HG02623 (cell line): ENCODE data around the gene CYB5D1.

Experiments
- ATAC-seq: cut with Tn5 transposase; IDR thresholded peaks from one replicate; pipeline ENCODE4 v1.9.1; 2021; ENCODE audit warnings: moderate library complexity; ENCODE audit not compliant: unreplicated experiment

Gene CYB5D1

DNA sequence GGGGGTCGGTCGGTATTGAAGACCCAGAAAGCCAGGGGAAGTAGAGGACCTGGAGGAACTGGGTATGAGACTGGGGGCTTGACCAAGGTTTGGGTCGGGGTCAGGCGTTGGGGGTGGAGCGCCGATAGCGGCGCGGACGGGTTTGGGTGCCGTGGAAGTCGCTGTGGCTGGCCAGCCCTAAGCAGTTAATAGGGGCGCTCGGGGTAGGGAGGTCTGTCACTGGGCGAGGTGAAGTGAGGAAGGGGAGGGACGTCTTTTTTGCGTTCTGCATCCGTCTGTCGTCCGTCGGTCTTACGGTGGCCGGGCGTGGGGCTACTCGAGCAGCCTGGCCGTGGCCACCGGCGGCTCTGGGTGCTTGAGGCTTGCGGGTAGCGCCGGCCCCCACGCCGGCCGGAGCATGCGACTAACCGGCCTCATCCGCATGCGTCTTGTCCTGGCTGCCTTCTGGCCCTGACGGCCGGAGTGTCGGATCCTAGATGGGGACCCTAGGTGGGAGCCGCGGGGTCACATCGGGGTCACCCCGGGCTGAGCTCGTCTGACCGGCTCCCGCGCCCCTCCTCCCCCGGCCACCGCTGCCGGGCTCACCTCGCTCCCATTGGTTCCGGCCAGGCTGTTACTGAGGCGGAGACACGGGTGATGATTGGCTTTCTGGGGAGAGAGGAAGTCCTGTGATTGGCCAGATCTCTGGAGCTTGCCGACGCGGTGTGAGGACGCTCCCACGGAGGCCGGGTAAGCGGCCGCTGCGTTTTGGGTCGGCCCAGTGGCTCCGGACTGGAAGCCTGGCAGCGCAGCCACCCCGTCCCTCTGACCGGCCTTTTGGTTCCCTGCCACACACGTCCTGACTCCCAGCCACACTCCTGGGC is 13.3 kb upstream of the CYB5D1 start:
- peak; percentile 46 for ATAC-seq

DNA sequence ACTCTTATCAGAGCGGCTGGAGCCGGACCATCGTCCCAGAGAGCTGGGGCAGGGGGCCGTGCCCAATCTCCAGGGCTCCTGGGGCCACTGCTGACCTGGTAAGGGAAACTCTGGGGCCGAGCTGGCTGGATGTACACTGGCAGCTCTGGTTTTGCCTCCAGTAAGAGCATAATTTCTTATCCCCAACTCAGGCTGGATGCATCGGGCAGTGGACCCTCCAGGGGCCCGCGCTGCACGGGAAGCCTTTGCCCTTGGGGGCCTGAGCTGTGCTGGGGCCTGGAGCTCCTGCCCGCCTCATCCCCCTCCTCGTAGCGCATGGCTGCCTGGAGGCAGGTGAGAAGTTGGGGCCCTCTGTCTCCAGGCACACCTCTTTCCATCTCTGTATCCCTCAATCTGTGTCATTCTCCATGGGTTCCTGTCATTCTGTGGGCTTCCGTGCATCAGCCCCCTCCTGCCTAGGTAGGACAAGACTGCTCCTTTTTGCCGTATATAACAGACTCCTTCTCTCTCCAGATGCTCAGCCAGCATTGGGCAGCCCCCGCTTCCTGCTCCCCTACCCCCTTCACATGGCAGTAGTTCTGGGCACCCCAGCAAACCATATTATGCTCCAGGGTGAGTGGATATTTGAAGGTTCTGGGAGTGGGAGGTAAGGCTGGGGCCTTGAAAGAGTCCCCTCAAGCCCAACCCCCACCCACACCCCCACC is 12.3 kb upstream of the CYB5D1 start:
- no peak for ATAC-seq

DNA sequence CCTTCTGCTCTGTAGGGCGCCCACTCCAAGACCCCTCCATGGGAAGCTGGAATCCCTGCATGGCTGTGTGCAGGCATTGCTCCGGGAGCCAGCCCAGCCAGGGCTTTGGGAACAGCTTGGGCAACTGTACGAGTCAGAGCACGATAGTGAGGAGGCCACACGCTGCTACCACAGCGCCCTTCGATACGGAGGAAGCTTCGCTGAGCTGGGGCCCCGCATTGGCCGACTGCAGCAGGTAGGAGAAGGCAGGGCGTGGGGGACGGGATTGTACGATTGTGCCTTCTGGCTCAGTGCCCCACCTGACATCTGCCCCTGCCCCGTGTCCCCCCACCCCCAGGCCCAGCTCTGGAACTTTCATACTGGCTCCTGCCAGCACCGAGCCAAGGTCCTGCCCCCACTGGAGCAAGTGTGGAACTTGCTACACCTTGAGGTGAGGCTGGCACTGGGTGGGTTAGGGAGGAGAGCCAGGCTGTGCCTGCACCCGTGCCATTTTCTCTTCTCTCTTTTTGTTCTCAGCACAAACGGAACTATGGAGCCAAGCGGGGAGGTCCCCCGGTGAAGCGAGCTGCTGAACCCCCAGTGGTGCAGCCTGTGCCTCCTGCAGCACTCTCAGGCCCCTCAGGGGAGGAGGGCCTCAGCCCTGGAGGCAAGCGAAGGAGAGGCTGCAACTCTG is 11.6 kb upstream of the CYB5D1 start:
- no peak for ATAC-seq

DNA sequence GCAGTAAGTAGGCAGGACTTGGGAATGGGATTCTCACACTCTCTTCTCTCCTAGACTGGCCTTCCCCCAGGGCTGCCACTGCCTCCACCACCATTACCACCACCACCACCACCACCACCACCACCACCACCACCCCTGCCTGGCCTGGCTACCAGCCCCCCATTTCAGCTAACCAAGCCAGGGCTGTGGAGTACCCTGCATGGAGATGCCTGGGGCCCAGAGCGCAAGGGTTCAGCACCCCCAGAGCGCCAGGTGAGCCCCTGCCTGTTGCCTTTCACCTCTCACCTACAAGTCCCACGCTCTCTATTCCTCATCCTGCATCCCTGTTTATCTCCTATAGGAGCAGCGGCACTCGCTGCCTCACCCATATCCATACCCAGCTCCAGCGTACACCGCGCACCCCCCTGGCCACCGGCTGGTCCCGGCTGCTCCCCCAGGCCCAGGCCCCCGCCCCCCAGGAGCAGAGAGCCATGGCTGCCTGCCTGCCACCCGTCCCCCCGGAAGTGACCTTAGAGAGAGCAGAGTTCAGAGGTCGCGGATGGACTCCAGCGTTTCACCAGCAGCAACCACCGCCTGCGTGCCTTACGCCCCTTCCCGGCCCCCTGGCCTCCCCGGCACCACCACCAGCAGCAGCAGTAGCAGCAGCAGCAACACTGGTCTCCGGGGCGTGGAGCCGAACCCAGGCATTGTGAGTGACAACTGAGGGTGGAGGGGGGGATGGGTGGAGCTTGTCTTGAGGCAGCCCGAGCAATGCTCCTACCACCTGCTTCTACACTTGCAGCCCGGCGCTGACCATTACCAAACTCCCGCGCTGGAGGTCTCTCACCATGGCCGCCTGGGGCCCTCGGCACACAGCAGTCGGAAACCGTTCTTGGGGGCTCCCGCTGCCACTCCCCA is 10.8 kb upstream of the CYB5D1 start:
- ATAC-seq: no peak

DNA sequence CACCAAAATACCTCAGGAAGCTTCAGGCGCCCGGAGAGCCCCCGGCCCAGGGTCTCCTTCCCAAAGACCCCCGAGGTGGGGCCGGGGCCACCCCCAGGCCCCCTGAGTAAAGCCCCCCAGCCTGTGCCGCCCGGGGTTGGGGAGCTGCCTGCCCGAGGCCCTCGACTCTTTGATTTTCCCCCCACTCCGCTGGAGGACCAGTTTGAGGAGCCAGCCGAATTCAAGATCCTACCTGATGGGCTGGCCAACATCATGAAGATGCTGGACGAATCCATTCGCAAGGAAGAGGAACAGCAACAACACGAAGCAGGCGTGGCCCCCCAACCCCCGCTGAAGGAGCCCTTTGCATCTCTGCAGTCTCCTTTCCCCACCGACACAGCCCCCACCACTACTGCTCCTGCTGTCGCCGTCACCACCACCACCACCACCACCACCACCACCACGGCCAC is 9.6 kb upstream of the CYB5D1 start:
- ATAC-seq: no peak

DNA sequence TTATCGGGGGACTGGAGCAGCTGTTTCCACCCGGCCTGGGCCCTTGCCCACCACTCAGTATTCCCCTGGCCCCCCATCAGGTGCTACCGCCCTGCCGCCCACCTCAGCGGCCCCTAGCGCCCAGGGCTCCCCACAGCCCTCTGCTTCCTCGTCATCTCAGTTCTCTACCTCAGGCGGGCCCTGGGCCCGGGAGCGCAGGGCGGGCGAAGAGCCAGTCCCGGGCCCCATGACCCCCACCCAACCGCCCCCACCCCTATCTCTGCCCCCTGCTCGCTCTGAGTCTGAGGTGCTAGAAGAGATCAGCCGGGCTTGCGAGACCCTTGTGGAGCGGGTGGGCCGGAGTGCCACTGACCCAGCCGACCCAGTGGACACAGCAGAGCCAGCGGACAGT is 9.1 kb upstream of the CYB5D1 start:
- ATAC-seq: no peak

DNA sequence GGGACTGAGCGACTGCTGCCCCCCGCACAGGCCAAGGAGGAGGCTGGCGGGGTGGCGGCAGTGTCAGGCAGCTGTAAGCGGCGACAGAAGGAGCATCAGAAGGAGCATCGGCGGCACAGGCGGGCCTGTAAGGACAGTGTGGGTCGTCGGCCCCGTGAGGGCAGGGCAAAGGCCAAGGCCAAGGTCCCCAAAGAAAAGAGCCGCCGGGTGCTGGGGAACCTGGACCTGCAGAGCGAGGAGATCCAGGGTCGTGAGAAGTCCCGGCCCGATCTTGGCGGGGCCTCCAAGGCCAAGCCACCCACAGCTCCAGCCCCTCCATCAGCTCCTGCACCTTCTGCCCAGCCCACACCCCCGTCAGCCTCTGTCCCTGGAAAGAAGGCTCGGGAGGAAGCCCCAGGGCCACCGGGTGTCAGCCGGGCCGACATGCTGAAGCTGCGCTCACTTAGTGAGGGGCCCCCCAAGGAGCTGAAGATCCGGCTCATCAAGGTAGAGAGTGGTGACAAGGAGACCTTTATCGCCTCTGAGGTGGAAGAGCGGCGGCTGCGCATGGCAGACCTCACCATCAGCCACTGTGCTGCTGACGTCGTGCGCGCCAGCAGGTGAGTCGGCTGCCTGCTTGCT is 8.6 kb upstream of the CYB5D1 start:
- ATAC-seq: no peak

DNA sequence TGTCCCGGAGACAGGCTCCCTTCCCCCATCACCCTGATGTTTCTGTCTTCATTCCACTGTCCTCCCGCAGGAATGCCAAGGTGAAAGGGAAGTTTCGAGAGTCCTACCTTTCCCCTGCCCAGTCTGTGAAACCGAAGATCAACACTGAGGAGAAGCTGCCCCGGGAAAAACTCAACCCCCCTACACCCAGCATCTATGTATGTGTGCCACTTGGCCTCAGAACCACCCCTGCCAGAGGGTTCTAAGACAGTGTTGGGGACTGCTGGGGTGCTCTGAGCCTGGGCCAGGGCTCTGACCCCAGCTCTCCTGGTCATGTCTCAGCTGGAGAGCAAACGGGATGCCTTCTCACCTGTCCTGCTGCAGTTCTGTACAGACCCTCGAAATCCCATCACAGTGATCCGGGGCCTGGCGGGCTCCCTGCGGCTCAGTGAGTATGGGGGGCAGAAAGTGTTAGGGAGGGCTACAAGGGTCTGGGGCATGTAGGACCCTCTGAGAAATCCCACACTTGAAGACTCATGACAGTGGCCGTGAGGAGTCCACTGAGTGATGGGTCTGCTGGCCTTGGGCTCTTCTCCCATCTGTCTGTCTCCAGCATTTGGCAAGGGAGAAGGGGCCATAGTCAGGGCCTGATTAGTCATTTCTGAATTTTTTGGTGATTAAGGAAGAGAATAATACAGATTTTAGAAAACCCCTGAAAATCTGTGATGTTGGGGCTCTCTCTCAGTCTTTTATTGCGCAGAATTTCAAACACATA is 7.9 kb upstream of the CYB5D1 start:
- ATAC-seq: no peak

DNA sequence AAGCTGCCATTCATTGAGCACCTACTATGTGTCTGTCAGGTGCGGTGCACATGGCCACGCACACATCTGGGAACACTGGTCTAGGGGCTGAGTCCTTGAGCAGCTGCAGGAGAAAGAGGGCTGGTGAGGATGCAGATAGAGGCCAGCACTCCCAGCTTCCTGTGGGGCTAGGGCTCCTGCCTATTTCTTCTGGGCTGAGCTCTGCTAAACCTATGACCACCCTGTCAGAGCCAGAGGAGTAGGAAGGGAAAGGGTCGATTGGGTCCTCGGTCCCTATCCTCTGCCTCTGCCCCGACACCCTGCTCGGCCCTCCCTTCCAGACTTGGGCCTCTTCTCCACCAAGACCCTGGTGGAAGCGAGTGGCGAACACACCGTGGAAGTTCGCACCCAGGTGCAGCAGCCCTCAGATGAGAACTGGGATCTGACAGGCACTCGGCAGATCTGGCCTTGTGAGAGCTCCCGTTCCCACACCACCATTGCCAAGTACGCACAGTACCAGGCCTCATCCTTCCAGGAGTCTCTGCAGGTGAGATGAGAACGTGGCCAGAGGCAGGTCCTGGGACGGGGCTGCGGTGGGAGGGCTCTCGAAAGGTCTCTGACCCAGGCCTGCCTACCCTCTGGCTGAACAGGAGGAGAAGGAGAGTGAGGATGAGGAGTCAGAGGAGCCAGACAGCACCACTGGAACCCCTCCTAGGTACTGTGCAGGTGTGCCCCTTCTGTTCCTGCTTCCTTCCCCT is 6.9 kb upstream of the CYB5D1 start:
- no peak for ATAC-seq

DNA sequence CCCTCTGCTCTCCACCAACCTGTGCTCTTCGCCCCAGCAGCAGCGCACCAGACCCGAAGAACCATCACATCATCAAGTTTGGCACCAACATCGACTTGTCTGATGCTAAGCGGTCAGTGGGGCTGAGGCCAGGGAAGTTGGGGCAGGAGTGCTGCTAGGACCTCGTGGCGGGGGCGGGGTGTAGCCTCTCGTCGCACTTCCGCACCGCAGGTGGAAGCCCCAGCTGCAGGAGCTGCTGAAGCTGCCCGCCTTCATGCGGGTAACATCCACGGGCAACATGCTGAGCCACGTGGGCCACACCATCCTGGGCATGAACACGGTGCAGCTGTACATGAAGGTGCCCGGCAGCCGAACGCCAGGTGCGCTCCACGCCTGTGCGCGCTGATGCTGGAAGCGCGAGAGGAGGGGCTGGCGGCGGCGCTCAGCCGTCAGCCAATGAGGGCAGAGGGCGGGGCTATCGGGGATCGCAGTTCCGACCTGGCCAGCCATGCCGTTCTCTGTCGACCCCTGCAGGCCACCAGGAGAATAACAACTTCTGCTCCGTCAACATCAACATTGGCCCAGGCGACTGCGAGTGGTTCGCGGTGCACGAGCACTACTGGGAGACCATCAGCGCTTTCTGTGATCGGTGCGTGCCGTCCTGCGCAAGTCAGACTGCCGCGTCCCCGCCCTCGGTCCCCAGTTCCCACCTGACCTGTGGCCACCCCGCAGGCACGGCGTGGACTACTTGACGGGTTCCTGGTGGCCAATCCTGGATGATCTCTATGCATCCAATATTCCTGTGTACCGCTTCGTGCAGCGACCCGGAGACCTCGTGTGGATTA is 6.2 kb upstream of the CYB5D1 start:
- ATAC-seq: peak; percentile 75

DNA sequence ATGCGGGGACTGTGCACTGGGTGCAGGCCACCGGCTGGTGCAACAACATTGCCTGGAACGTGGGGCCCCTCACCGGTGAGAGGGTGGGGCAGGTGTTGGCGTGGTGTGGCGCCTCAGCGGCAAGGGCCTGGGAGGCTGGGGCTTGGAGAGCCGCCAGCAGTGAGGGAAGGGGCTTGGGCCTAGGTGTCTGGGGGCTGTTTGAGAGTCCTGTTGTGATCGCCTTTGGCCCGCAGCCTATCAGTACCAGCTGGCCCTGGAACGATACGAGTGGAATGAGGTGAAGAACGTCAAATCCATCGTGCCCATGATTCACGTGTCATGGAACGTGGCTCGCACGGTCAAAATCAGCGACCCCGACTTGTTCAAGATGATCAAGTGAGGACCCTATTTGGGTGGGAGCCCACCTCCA is 5.5 kb upstream of the CYB5D1 start:
- ATAC-seq: no peak

DNA sequence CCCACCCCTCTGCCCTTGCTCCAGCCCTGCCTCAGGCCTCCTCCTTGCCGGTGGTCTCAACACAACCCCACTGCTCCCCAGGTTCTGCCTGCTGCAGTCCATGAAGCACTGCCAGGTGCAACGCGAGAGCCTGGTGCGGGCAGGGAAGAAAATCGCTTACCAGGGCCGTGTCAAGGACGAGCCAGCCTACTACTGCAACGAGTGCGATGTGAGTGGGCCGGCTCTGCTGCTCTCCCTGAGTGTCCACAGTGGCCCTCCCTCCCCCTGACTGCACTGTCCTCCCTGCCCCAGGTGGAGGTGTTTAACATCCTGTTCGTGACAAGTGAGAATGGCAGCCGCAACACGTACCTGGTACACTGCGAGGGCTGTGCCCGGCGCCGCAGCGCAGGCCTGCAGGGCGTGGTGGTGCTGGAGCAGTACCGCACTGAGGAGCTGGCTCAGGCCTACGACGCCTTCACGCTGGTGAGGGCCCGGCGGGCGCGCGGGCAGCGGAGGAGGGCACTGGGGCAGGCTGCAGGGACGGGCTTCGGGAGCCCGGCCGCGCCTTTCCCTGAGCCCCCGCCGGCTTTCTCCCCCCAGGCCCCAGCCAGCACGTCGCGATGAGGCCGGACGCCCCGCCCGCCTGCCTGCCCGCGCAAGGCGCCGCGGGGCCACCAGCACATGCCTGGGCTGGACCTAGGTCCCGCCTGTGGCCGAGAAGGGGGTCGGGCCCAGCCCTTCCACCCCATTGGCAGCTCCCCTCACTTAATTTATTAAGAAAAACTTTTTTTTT is 4.7 kb upstream of the CYB5D1 start:
- ATAC-seq: no peak

DNA sequence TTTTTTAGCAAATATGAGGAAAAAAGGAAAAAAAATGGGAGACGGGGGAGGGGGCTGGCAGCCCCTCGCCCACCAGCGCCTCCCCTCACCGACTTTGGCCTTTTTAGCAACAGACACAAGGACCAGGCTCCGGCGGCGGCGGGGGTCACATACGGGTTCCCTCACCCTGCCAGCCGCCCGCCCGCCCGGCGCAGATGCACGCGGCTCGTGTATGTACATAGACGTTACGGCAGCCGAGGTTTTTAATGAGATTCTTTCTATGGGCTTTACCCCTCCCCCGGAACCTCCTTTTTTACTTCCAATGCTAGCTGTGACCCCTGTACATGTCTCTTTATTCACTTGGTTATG is 4.1 kb upstream of the CYB5D1 start:
- ATAC-seq: no peak

DNA sequence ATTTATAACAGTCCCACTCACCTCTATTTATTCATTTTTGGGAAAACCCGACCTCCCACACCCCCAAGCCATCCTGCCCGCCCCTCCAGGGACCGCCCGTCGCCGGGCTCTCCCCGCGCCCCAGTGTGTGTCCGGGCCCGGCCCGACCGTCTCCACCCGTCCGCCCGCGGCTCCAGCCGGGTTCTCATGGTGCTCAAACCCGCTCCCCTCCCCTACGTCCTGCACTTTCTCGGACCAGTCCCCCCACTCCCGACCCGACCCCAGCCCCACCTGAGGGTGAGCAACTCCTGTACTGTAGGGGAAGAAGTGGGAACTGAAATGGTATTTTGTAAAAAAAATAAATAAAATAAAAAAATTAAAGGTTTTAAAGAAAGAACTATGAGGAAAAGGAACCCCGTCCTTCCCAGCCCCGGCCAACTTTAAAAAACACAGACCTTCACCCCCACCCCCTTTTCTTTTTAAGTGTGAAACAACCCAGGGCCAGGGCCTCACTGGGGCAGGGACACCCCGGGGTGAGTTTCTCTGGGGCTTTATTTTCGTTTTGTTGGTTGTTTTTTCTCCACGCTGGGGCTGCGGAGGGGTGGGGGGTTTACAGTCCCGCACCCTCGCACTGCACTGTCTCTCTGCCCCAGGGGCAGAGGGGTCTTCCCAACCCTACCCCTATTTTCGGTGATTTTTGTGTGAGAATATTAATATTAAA is 3.6 kb upstream of the CYB5D1 start:
- no peak for ATAC-seq

DNA sequence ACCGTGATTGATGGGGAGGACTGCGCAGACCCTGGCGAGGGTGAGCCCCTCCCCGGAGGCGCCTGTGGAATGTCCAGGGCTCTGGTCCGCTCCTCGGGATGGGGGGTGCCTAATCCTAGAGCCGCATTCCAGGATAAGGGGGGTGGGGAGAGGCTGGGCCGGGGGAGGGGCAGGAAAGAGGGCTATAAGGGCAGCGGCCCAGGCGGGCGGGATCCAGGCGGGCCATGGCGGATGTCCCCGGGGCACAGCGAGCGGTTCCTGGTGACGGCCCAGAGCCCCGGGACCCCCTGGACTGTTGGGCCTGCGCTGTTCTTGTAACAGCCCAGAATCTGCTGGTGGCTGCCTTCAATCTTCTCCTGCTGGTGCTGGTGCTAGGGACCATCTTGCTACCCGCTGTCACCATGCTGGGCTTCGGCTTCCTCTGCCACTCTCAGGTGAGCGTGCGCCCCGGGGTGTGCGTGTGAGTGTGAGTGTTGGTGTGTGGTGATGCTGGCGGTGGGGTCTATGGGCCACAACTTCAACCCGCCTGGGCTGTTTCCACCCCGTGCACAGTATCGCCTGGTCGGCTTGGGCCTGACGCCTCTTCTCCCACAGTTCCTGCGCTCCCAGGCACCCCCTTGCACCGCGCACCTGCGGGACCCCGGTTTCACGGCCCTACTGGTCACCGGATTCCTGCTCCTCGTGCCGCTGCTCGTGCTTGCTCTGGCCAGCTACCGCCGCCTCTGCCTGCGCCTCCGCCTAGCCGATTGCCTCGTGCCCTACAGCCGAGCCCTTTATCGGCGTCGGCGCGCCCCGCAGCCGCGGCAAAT is 2.7 kb upstream of the CYB5D1 start, which contains the start of gene TMEM88:
Gene TMEM88 (plus strand): TSS at position 216 of the 809 bp plus-strand sequence. CDS start 9 bp downstream, at position 225.
- no peak for ATAC-seq

DNA sequence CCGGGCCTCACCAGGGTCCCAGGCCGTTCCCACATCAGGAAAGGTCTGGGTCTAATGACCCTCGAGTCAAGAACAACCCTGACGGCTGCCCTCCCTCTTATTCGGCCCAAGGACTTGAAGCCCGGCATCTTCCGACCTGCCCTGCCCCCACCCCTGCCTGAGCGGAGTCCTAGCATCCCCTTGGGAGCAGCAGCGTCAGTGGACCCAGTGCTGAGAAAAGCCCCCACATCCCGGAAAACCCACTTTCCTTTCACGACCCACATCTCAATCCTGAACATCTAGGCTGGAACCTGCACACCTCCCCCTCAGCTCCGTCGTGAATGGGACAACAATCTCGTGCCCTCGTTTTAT is 2.2 kb upstream of the CYB5D1 start:
- ATAC-seq: no peak
